Measurements from ENCODE around the gene TMOD1.

The TMOD1 gene

DNA sequence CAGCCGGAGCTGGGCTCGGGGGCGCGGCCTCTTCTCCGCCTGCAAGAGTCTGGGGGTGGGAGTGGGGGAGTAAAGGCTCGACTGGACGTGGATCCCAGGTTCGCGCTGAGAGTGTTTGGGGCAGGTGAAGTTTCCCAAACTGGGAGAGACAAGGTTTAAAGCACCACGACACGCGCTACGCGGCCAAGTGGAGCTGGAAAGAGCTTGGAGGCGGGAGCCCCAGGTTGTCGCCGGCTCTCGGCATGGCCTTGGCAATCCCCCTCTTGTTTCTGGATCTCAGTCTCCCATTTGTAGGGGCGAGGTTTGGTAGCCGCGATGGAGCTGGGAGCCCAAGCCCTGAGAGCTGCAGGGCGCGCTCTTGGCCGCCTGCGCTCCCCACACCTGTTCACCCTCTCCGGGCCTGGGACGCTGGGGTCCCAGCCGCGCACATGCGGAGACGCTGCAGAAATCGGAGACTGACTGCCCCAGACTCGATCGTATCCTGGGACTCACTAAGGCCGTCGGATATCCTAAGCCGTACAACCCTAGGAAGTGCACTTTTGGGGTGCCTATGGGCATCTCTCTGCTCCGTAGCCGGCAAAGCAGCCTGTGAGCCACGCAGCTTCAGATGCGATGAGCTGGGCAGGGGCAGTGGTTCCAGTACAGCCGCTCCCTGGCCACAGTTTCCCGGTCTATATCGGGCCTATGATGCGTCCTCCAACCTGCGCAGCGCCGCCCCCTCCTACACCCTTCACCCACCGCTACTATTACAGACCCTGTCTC is 937 bp downstream of the TMOD1 start (continued):
- TF ChIP-seq ZC3H10 (CRISPR knock-in tag; IDR thresholded peaks at IDR 0.05) (no peak), OSR1 (CRISPR knock-in tag; IDR thresholded peaks at IDR 0.05) (no peak)

- TF ChIP-seq PATZ1 (CRISPR knock-in tag; IDR thresholded peaks at IDR 0.05; ENCODE audit: borderline replicate concordance) (no peak), ARNTL (CRISPR knock-in tag; IDR thresholded peaks at IDR 0.05; ENCODE audit: borderline replicate concordance, low read depth) (no peak), ZFP3 (CRISPR knock-in tag; IDR thresholded peaks at IDR 0.05) (no peak), BACH2 (CRISPR knock-in tag; IDR thresholded peaks at IDR 0.05; ENCODE audit: borderline replicate concordance) (no peak), ZNF8 (CRISPR knock-in tag; IDR thresholded peaks at IDR 0.05) (no peak), ISL1 (CRISPR knock-in tag; IDR thresholded peaks at IDR 0.05) (no peak), GLIS3 (CRISPR knock-in tag; IDR thresholded peaks at IDR 0.05) (no peak), POU6F1 (CRISPR knock-in tag; IDR thresholded peaks at IDR 0.05; ENCODE audit: borderline replicate concordance, low read depth) (no peak), CSRNP3 (CRISPR knock-in tag; IDR thresholded peaks at IDR 0.05) (no peak), TCF4 (CRISPR knock-in tag; IDR thresholded peaks at IDR 0.05; ENCODE audit: borderline replicate concordance) (no peak), SNAI2 (CRISPR knock-in tag; IDR thresholded peaks at IDR 0.05) (no peak), ZNF565 (CRISPR knock-in tag; conservative IDR thresholded peaks at IDR 0.05; ENCODE audit: low read depth) (no peak), ZFP30 (CRISPR knock-in tag; IDR thresholded peaks at IDR 0.05) (no peak), TOX (CRISPR knock-in tag; IDR thresholded peaks at IDR 0.05; ENCODE audit: borderline replicate concordance) (no peak), CSDC2 (CRISPR knock-in tag; IDR thresholded peaks at IDR 0.05) (no peak), ZC3H10 (CRISPR knock-in tag; IDR thresholded peaks at IDR 0.05) (no peak), PPARA (CRISPR knock-in tag; IDR thresholded peaks at IDR 0.05; ENCODE audit: borderline replicate concordance) (no peak), RARB (CRISPR knock-in tag; IDR thresholded peaks at IDR 0.05) (no peak)
- TF ChIP-seq, protein P1, sequence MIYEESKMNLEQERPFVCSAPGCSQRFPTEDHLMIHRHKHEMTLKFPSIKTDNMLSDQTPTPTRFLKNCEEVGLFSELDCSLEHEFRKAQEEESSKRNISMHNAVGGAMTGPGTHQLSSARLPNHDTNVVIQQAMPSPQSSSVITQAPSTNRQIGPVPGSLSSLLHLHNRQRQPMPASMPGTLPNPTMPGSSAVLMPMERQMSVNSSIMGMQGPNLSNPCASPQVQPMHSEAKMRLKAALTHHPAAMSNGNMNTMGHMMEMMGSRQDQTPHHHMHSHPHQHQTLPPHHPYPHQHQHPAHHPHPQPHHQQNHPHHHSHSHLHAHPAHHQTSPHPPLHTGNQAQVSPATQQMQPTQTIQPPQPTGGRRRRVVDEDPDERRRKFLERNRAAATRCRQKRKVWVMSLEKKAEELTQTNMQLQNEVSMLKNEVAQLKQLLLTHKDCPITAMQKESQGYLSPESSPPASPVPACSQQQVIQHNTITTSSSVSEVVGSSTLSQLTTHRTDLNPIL (CRISPR knock-in tag; IDR thresholded peaks at IDR 0.05; ENCODE audit: low read depth) = no peak
- ATAC-seq = peak; percentile 14
These were observed 1.8 kb downstream of the TMOD1 start for GRCh38 chr9:97502984-97503861.

- TF ChIP-seq OSR1 (CRISPR knock-in tag; IDR thresholded peaks at IDR 0.05) (no peak), ZNF70 (CRISPR knock-in tag; IDR thresholded peaks at IDR 0.05) (no peak), RARB (CRISPR knock-in tag; IDR thresholded peaks at IDR 0.05) (no peak), CSDC2 (CRISPR knock-in tag; IDR thresholded peaks at IDR 0.05) (no peak), TOX (CRISPR knock-in tag; IDR thresholded peaks at IDR 0.05; ENCODE audit: borderline replicate concordance) (no peak), PATZ1 (CRISPR knock-in tag; IDR thresholded peaks at IDR 0.05; ENCODE audit: borderline replicate concordance) (no peak), PPARA (CRISPR knock-in tag; IDR thresholded peaks at IDR 0.05; ENCODE audit: borderline replicate concordance) (no peak), ZC3H10 (CRISPR knock-in tag; IDR thresholded peaks at IDR 0.05) (no peak), ZFP3 (CRISPR knock-in tag; IDR thresholded peaks at IDR 0.05) (no peak), CSRNP3 (CRISPR knock-in tag; IDR thresholded peaks at IDR 0.05) (no peak), GLIS3 (CRISPR knock-in tag; IDR thresholded peaks at IDR 0.05) (no peak), ZNF8 (CRISPR knock-in tag; IDR thresholded peaks at IDR 0.05) (no peak)
- ATAC-seq = no peak
These were observed 2.4 kb downstream of the TMOD1 start for GRCh38 chr9:97503862-97504210.

Measured in SK-N-SH treated with all-trans-retinoic acid at 6 μM for 48 hours (cell line).